GM19023 (cell line): ENCODE measurements around the gene MAST1.
"Not testable (repeated sequence)": the region's sequence is repeated elsewhere in the genome, so short reads cannot be mapped to it uniquely, and the experiment has no call there.

Experiments
- ATAC-seq: cut with Tn5 transposase; IDR thresholded peaks from one replicate; pipeline ENCODE4 v1.9.1; 2021; ENCODE audit warnings: mild to moderate bottlenecking, moderate library complexity; ENCODE audit not compliant: unreplicated experiment

Gene MAST1

GRCh38 chr19:12838886-12839756, 806 bp downstream of the MAST1 start:
- no peak for ATAC-seq

DNA sequence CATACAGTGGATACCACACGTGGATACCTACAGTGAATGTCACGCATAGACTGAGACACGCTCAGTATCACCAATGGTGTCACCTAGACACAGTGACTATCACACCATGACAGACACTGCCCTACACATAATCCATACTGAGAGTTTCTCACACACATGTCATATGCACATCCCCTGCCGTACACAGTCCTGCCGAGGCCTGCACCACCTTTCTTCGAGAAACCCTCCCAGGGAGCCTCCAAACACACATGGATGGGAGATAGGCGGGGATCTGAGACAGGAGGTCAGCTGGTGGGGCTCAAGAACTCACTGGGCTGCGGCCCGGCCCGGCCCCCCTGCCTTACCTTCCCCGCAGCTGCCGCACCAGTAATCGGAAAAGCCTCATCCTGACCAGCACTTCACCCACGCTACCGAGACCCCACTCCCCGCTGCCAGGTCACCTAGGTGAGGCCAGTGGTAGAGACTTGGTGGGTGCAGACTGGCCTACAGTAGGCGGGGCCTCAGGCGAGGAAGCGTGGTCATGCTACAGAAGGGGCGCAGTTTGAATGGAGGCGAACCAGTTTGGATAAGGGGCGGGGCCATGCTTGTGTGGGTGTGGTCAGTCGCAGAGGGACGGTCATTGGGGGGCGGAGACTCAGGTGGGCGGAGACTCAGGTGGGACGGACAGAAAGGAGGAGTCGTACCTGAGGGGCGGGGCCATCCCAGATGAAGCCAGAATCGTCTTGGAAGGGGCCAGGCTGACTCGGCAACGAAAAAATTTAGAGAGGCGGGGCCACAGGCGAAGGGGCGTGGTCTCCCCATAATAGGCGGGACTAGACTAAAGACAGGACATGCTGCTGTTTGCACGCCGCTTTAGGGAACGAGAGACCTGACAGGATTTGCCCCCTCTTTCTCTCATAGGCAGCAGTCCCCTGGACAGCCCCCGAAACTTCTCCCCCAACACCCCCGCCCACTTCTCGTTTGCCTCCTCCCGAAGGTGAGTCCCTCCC, 2.1 kb downstream of the MAST1 start:
- no peak for ATAC-seq

GRCh38 chr19:12841094-12841493, 2.8 kb downstream of the MAST1 start:
- no peak for ATAC-seq

GRCh38 chr19:12842511-12842910, 4.2 kb downstream of the MAST1 start:
- ATAC-seq: no peak

GRCh38 chr19:12843328-12843727, 5.0 kb downstream of the MAST1 start:
- ATAC-seq: no peak

GRCh38 chr19:12843999-12844732, 5.9 kb downstream of the MAST1 start:
- ATAC-seq: no peak

GRCh38 chr19:12846613-12847012, 8.3 kb downstream of the MAST1 start:
- not testable (repeated sequence) for ATAC-seq

- ATAC-seq: no peak
Observed at GRCh38 chr19:12847159-12848139, 9.1 kb downstream of the MAST1 start.

GRCh38 chr19:12856653-12857052, 18.3 kb downstream of the MAST1 start:
- no peak for ATAC-seq

DNA sequence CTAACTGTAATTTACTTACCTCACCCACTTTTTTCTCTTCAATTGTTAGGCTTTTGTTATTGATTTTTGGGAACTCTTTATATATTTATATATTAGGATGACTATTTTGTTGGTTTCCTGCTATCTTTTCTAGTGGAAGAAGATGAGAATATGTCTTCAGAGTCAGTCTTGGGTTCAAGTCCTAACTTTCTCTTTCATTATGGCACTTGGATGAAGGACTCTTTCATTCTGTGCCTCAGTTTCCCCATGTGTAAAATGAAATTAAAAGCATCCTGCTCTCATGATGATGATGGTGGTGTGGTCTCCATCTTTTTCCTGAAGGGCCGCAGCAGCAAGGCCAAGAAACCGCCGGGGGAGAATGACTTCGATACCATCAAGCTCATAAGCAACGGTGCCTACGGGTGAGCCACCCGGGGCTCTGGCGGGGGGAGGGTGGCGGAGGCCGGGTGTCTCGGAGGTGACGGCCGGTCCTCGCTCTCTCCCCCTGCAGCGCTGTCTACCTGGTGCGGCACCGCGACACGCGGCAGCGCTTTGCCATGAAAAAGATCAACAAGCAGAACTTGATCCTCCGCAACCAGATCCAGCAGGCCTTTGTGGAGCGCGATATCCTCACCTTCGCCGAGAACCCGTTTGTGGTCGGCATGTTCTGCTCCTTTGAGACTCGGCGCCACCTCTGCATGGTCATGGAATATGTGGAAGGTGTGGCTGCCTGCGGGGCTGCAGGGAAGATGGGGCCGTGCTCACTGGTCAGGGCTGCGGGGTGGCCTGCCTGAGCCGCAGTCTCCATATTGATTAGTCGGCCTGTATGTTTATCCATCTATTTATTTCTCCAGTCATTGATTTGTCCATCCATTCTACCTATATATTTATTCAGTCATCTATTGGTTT, 20.0 kb downstream of the MAST1 start:
- ATAC-seq: no peak

- ATAC-seq: no peak
Observed at GRCh38 chr19:12859546-12859945, 21.2 kb downstream of the MAST1 start.

DNA sequence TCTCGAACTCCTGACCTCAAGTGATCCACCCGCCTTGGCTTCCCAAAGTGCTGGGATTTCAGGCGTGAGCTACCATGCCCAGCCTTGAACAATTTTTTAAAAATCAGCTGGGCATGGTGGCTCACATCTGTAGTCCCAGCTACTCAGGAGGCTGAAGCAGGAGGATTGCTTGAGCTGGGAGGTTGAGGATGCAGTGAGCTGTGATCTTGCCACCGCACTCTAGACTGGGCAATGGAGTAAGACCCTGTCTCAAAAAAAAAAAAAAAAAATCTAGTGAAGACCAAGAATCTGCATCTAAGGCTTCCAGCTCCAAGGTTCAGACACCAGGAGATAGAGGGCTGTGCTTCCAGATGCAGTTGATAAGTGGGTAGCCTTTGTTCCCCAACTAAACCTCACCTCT, 25.8 kb downstream of the MAST1 start:
- ATAC-seq: no peak

DNA sequence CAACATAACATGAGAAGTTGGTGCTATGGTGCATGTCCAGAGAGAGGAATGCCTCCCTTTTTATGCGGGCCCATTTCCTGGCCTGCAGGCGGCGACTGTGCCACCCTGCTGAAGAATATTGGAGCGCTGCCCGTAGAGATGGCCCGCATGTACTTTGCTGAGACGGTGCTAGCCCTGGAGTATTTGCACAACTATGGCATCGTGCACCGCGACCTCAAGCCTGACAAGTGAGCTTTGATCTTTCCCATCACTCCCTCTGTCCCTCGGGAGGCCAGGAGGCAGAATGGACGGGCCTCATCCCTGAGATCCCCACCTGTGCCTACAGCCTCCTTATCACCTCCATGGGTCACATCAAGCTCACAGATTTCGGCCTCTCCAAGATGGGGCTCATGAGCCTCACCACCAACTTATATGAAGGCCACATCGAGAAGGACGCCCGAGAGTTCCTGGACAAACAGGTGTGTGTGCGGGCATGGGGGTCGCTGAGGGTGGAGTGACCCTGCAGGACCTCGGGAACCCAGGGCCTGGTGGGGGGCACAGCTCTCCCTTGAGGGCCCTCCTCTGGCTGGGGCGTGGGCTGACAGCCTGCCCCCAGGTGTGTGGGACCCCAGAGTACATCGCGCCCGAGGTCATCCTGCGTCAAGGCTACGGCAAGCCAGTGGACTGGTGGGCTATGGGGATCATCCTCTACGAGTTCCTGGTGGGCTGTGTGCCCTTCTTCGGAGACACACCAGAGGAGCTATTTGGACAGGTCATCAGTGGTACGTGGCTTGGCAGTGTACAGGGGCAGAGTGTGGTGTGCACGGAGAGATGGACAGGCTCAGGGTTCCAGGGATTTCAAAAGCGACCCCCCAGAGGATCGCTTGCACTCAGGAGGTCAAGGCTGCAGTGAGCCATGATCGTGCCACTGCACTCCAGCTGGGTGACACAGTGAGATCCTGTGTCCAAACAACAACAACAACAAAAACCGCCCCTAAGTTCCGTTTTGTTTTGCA, 26.7 kb downstream of the MAST1 start:
- ATAC-seq: no peak

GRCh38 chr19:12865746-12866415, 27.6 kb downstream of the MAST1 start:
- no peak for ATAC-seq

GRCh38 chr19:12866416-12867119, 28.3 kb downstream of the MAST1 start:
- no peak for ATAC-seq
